Trophoblast cell (in vitro differentiated cells and primary cell): ENCODE results near the gene ALKBH5.

Source experiments
- DNase-seq, 2 donors: peaks; one replicate each; pipeline ENCODE4 v3.0.0-alpha.2; 2016
- H2AFZ ChIP-seq: 2 replicates; pipeline ENCODE4 v1.6.1; 2013; ENCODE audit warnings: low read length, moderate library complexity, mild to moderate bottlenecking; ENCODE audit not compliant: insufficient read depth, poor library complexity
- H2AK5ac ChIP-seq: 2 replicates; pipeline ENCODE4 v1.6.1; 2013; ENCODE audit warnings: mild to moderate bottlenecking, low read length
- H2BK120ac ChIP-seq: 2 replicates; pipeline ENCODE4 v1.6.1; 2013; ENCODE audit warnings: low read length, mild to moderate bottlenecking, moderate library complexity; ENCODE audit not compliant: insufficient read depth, poor library complexity
- H2BK12ac ChIP-seq: 2 replicates; pipeline ENCODE4 v1.6.1; 2013; ENCODE audit warnings: mild to moderate bottlenecking, low read length, moderate library complexity
- H2BK5ac ChIP-seq: 2 replicates; pipeline ENCODE4 v1.6.1; 2013; ENCODE audit warnings: low read length, low read depth, moderate library complexity, mild to moderate bottlenecking; ENCODE audit not compliant: poor library complexity
- H3K14ac ChIP-seq: 2 replicates; pipeline ENCODE4 v1.6.1; 2013; ENCODE audit warnings: mild to moderate bottlenecking, low read length
- H3K18ac ChIP-seq: 2 replicates; pipeline ENCODE4 v1.6.1; 2013; ENCODE audit warnings: mild to moderate bottlenecking, low read length
- H3K23ac ChIP-seq: 2 replicates; pipeline ENCODE4 v1.6.1; 2013; ENCODE audit warnings: low read length
- H3K27ac ChIP-seq: 2 replicates; pipeline ENCODE4 v1.5.1; 2013; ENCODE audit warnings: low read depth, mild to moderate bottlenecking, inconsistent platforms, low read length, moderate library complexity
- H3K27me3 ChIP-seq: 2 replicates; pipeline ENCODE4 v1.6.1; 2013; ENCODE audit warnings: inconsistent platforms, mild to moderate bottlenecking, low read length, moderate library complexity; ENCODE audit not compliant: insufficient read depth
- H3K36me3 ChIP-seq, 2 experiments: 1 replicate in 1 of 2; 2 replicates in 1 of 2; pipeline ENCODE4 v1.6.1; 2013; ENCODE audit warnings: low read length in 2 of 2, mild to moderate bottlenecking in 2 of 2, moderate library complexity in 1 of 2; ENCODE audit not compliant: insufficient read depth in 2 of 2, control insufficient read depth in 1 of 2
- H3K4ac ChIP-seq: 2 replicates; pipeline ENCODE4 v1.6.1; 2013; ENCODE audit warnings: low read depth, mild to moderate bottlenecking, low read length, moderate library complexity
- H3K4me1 ChIP-seq, 2 experiments: 1 replicate in 1 of 2; 2 replicates in 1 of 2; pipeline ENCODE4 v1.6.1; 2013; ENCODE audit warnings: low read length in 2 of 2, mild to moderate bottlenecking in 2 of 2, moderate library complexity in 1 of 2; ENCODE audit not compliant: insufficient read depth in 2 of 2, control insufficient read depth in 1 of 2
- H3K4me2 ChIP-seq: 2 replicates; pipeline ENCODE4 v1.6.1; 2013; ENCODE audit warnings: inconsistent platforms, mild to moderate bottlenecking, low read length, moderate library complexity
- H3K4me3 ChIP-seq: 2 replicates; pipeline ENCODE4 v1.5.1; 2013; ENCODE audit warnings: mild to moderate bottlenecking, low read depth, low read length, inconsistent platforms
- H3K79me1 ChIP-seq: one replicate; pipeline ENCODE4 v1.6.1; 2013; ENCODE audit warnings: low read length
- H3K79me2 ChIP-seq: 2 replicates; pipeline ENCODE4 v1.6.1; 2013; ENCODE audit warnings: low read length, mild to moderate bottlenecking; ENCODE audit not compliant: control insufficient read depth, insufficient read depth, poor library complexity
- H3K9ac ChIP-seq: 2 replicates; pipeline ENCODE4 v1.6.1; 2013; ENCODE audit warnings: mild to moderate bottlenecking, low read length
- H3K9me3 ChIP-seq: 2 replicates; pipeline ENCODE4 v1.6.1; 2013; ENCODE audit warnings: low read depth, mild to moderate bottlenecking, control low read depth, inconsistent platforms, low read length; ENCODE audit not compliant: insufficient read depth
- H4K12ac ChIP-seq: 2 replicates; pipeline ENCODE4 v1.6.1; 2013; ENCODE audit warnings: low read depth, mild to moderate bottlenecking, low read length, moderate library complexity
- H4K8ac ChIP-seq: 2 replicates; pipeline ENCODE4 v1.6.1; 2013; ENCODE audit warnings: low read depth, mild to moderate bottlenecking, low read length, moderate library complexity
- H4K91ac ChIP-seq: one replicate; pipeline ENCODE4 v1.6.1; 2013; ENCODE audit warnings: low read depth, mild to moderate bottlenecking, low read length, moderate library complexity
- WGBS: extraction: QIAGEN DNeasy Blood & Tissue Kit; methylation state at CpG from one replicate; pipeline ENCODE4 v1.1.7; 2013; ENCODE audit warnings: missing lambda C conversion rate; ENCODE audit not compliant: insufficient read length, insufficient coverage; ENCODE audit errors: extremely low coverage; 5-methylcytosine and 5-hydroxymethylcytosine counted together

The ALKBH5 gene

GRCh38 chr17:18201108-18201507 lies 17.5 kb downstream of the ALKBH5 start:
- no CpG with 5 or more reads among the region's 4 CpGs for WGBS
- no peak overlapping the region for H4K12ac ChIP-seq
- H2AK5ac ChIP-seq: no peak overlapping the region
- H3K9ac ChIP-seq: no peak overlapping the region
- H3K4me1 ChIP-seq: peaks cover 6% of the 10 kb centered on the region in 2 experiments
- no peak overlapping the region for H3K18ac ChIP-seq
- H2BK5ac ChIP-seq: no peak overlapping the region
- no peak overlapping the region for H3K4ac ChIP-seq
- no peak overlapping the region for H3K23ac ChIP-seq
- H4K91ac ChIP-seq: no peak overlapping the region
- H2BK120ac ChIP-seq: no peak overlapping the region
- no peak overlapping the region for H3K27ac ChIP-seq
- H3K14ac ChIP-seq: no peak overlapping the region
- H3K9me3 ChIP-seq: no peaks in the 10 kb centered on the region
- H4K8ac ChIP-seq: no peak overlapping the region
- H3K36me3 ChIP-seq: peaks cover 39 to 53% of the 10 kb centered on the region in 2 experiments
- H3K4me3 ChIP-seq: no peak overlapping the region
- no peak overlapping the region for H2BK12ac ChIP-seq
- no peak overlapping the region for H2AFZ ChIP-seq
- no peaks in the 10 kb centered on the region for H3K27me3 ChIP-seq
- no peak for DNase-seq
- H3K4me2 ChIP-seq: no peak overlapping the region
- H3K79me1 ChIP-seq: no peaks in the 10 kb centered on the region
- H3K79me2 ChIP-seq: no peaks in the 10 kb centered on the region

- Histone ChIP-seq H3K14ac (no peak overlapping the region), H4K12ac (no peak overlapping the region), H4K8ac (no peak overlapping the region), H2BK5ac (no peak overlapping the region), H2BK12ac (no peak overlapping the region), H4K91ac (no peak overlapping the region), H3K9me3 (no peaks in the 10 kb centered on the region), H2BK120ac (no peak overlapping the region), H3K27me3 (no peaks in the 10 kb centered on the region), H3K4me3 (no peak overlapping the region), H3K79me2 (no peaks in the 10 kb centered on the region), H3K18ac (no peak overlapping the region), H3K4me2 (no peak overlapping the region), H2AK5ac (no peak overlapping the region), H2AFZ (no peak overlapping the region), H3K4ac (no peak overlapping the region), H3K9ac (no peak overlapping the region), H3K27ac (no peak overlapping the region), H3K36me3 (peaks cover 39 to 50% of the 10 kb centered on the region in 2 experiments), H3K4me1 (peaks cover 6% of the 10 kb centered on the region in 2 experiments), H3K23ac (no peak overlapping the region), H3K79me1 (no peaks in the 10 kb centered on the region)
- WGBS: no CpG with 5 or more reads among the region's 7 CpGs
- peak; percentile 80 for DNase-seq
These were observed 19.7 kb downstream of the ALKBH5 start for GRCh38 chr17:18203308-18203707.

- no CpG with 5 or more reads among the region's 2 CpGs for WGBS
- Histone ChIP-seq H2BK120ac (no peak overlapping the region), H3K4me1 (peaks cover 6% of the 10 kb centered on the region in 2 experiments), H3K14ac (no peak overlapping the region), H3K79me1 (no peaks in the 10 kb centered on the region), H4K8ac (no peak overlapping the region), H3K9ac (no peak overlapping the region), H3K36me3 (peaks cover 45 to 60% of the 10 kb centered on the region in 2 experiments), H3K4ac (no peak overlapping the region), H3K27ac (no peak overlapping the region), H3K4me3 (no peak overlapping the region), H3K27me3 (no peaks in the 10 kb centered on the region), H2BK5ac (no peak overlapping the region), H3K79me2 (no peaks in the 10 kb centered on the region), H4K12ac (no peak overlapping the region), H2AK5ac (no peak overlapping the region), H4K91ac (no peak overlapping the region), H2AFZ (no peak overlapping the region), H2BK12ac (no peak overlapping the region), H3K18ac (no peak overlapping the region), H3K23ac (no peak overlapping the region), H3K4me2 (no peak overlapping the region), H3K9me3 (no peaks in the 10 kb centered on the region)
- DNase-seq: no peak
These were observed 22.2 kb downstream of the ALKBH5 start for GRCh38 chr17:18205861-18206260.

GRCh38 chr17:18206962-18207361 lies 23.3 kb downstream of the ALKBH5 start:
- Histone ChIP-seq H3K4me3 (no peak overlapping the region), H2AFZ (no peak overlapping the region), H3K79me2 (no peaks in the 10 kb centered on the region), H2BK120ac (no peak overlapping the region), H3K9ac (no peak overlapping the region), H3K4ac (no peak overlapping the region), H4K8ac (no peak overlapping the region), H3K9me3 (no peaks in the 10 kb centered on the region), H3K18ac (no peak overlapping the region), H2BK12ac (no peak overlapping the region), H4K91ac (no peak overlapping the region), H3K23ac (no peak overlapping the region), H4K12ac (no peak overlapping the region), H2AK5ac (no peak overlapping the region), H3K36me3 (peaks cover 47 to 57% of the 10 kb centered on the region in 2 experiments), H3K27me3 (no peaks in the 10 kb centered on the region), H3K4me2 (no peak overlapping the region), H3K79me1 (no peaks in the 10 kb centered on the region), H3K27ac (no peak overlapping the region), H3K14ac (no peak overlapping the region), H2BK5ac (no peak overlapping the region), H3K4me1 (peaks cover 6% of the 10 kb centered on the region in 2 experiments)
- DNase-seq: no peak
